Neural crest cell (in vitro differentiated cells): ENCODE data around the gene CMIP. TPM values are rescaled to one million over a fixed set of nuclear protein-coding genes. Genes with fewer than 3 reads are reported as not detected.

Experiments used
- DNase-seq: peaks from one replicate; pipeline ENCODE4 v3.0.0; 2021; ENCODE audit warnings: low read depth, mixed read lengths, low spot score
- H3K27ac Mint-ChIP-seq: one replicate; pipeline ENCODE4 v1.8.0; 2021; ENCODE audit warnings: mild to moderate bottlenecking, mixed read lengths; ENCODE audit not compliant: unreplicated experiment
- H3K27me3 Mint-ChIP-seq: 2 replicates; pipeline ENCODE4 v1.8.0; 2021; ENCODE audit warnings: low read depth, mild to moderate bottlenecking, mixed read lengths
- H3K36me3 Mint-ChIP-seq: 2 replicates; pipeline ENCODE4 v1.8.0; 2021; ENCODE audit warnings: low read depth, mild to moderate bottlenecking, mixed read lengths
- H3K4me1 Mint-ChIP-seq: 2 replicates; pipeline ENCODE4 v1.8.0; 2021; ENCODE audit warnings: mixed read lengths
- H3K4me3 Mint-ChIP-seq: one replicate; pipeline ENCODE4 v1.8.0; 2021; ENCODE audit warnings: mild to moderate bottlenecking, mixed read lengths
- H3K9me3 Mint-ChIP-seq: 2 replicates; pipeline ENCODE4 v1.8.0; 2021; ENCODE audit warnings: mixed read lengths
- total RNA-seq: library from RNA; stranded (reverse); gene quantifications from 2 replicates; pipeline ENCODE4 v1.2.1, GENCODE V29; 2021
- TF ChIP-seq, protein P1 (sequence below): fragments of 200-600 bp; sonication (generic); conservative IDR thresholded peaks from 2 replicates; pipeline ENCODE4 v1.5.0; 2021; ENCODE audit warnings: antibody characterized with exemption, mild to moderate bottlenecking

Gene CMIP
- total RNA-seq, 1 donor from 2014 or later: 41.2 TPM

- Mint-ChIP-seq H3K4me1 (peaks cover 11% of the 10 kb centered on the region), H3K9me3 (no peaks in the 10 kb centered on the region), H3K27ac (no peak overlapping the region), H3K27me3 (peaks cover 23% of the 10 kb centered on the region), H3K4me3 (no peak overlapping the region), H3K36me3 (no peaks in the 10 kb centered on the region)
- TF ChIP-seq, protein P1, sequence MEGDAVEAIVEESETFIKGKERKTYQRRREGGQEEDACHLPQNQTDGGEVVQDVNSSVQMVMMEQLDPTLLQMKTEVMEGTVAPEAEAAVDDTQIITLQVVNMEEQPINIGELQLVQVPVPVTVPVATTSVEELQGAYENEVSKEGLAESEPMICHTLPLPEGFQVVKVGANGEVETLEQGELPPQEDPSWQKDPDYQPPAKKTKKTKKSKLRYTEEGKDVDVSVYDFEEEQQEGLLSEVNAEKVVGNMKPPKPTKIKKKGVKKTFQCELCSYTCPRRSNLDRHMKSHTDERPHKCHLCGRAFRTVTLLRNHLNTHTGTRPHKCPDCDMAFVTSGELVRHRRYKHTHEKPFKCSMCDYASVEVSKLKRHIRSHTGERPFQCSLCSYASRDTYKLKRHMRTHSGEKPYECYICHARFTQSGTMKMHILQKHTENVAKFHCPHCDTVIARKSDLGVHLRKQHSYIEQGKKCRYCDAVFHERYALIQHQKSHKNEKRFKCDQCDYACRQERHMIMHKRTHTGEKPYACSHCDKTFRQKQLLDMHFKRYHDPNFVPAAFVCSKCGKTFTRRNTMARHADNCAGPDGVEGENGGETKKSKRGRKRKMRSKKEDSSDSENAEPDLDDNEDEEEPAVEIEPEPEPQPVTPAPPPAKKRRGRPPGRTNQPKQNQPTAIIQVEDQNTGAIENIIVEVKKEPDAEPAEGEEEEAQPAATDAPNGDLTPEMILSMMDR: no peak
- DNase-seq: no peak
Measured at GRCh38 chr16:81435103-81435502, 9.5 kb upstream of the CMIP start.

- Mint-ChIP-seq H3K9me3 (no peaks in the 10 kb centered on the region), H3K27me3 (peaks cover 25% of the 10 kb centered on the region), H3K4me3 (no peak overlapping the region), H3K27ac (no peak overlapping the region), H3K36me3 (no peaks in the 10 kb centered on the region), H3K4me1 (peaks cover 11% of the 10 kb centered on the region)
- no peak for DNase-seq
- TF ChIP-seq, protein P1: no peak
Measured at GRCh38 chr16:81435567-81435966, 9.0 kb upstream of the CMIP start.

GRCh38 chr16:81436386-81436785 is 8.2 kb upstream of the CMIP start:
- Mint-ChIP-seq H3K27ac (no peak overlapping the region), H3K4me1 (peaks cover 8% of the 10 kb centered on the region), H3K4me3 (no peak overlapping the region), H3K27me3 (peaks cover 31% of the 10 kb centered on the region), H3K36me3 (no peaks in the 10 kb centered on the region), H3K9me3 (no peaks in the 10 kb centered on the region)
- no peak for DNase-seq
- TF ChIP-seq, protein P1: no peak

DNA sequence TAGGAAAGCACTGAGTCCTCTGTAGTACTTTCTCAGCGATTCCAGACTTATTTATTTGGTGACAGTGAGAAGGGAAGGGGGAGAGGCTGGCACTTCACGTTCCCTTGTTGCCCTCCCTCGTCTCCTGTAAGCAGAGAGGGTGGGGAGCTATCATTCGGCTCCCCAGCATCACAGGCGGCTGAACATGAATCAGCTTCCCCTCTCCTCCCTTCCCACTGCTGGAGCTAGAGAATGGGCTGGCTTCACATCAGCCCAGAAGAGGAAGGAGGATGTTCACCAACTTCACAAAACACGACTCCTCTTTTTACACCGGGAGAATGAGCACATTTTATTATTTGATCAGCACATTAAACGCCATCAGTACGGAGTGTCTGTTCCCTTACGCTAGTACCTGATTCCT is 6.7 kb upstream of the CMIP start:
- Mint-ChIP-seq H3K4me1 (no peaks in the 10 kb centered on the region), H3K4me3 (no peak overlapping the region), H3K27me3 (peaks cover 45% of the 10 kb centered on the region), H3K9me3 (no peaks in the 10 kb centered on the region), H3K36me3 (no peaks in the 10 kb centered on the region), H3K27ac (no peak overlapping the region)
- TF ChIP-seq, protein P1: no peak
- DNase-seq: no peak

DNA sequence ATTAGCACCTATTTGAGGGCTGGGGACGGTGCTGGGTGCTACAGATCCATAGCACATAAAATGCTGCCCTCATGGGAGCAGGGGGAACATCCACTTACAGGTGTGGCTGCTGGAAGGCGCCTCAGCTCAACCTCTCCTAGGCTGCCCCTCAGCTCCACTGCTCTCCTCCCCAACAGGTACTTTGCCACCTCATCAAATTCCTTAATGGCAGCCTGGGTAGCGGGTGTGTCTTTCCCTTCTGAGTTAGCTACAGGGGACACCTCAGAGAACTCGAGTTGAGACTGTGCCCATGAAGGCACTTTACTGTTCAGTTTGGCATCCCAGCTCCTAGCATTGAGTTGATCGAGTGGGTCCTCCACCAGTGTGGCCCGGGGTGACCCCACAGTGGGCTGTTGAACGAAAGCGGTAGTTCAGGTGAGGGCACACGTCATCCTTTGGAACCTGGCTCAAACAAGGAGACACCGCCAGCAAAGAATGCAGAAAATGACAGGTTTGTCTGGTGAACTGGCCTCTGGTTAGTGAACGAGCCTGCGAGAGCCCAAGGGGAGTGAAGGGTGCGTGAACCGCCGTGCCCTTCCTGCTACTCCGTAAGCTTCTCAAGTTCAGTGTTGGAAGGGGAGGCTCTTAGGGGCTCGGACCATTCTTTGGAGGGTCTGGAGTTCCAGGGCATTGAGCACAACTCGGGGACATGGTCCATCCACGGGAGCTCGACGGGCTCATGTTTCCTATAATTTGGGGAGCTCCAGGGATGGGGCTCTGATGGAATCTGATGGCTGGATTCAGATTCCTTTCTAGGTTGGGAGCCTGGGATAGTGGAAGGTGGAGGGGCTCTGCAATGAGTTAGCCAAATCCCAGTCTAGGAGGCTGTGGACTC is 3.5 kb upstream of the CMIP start:
- no peak for DNase-seq
- peaks cover 9% of the 10 kb centered on the region for H3K4me1 Mint-ChIP-seq
- no peaks in the 10 kb centered on the region for H3K9me3 Mint-ChIP-seq
- TF ChIP-seq, protein P1: no peak
- peaks cover 56% of the 10 kb centered on the region for H3K27me3 Mint-ChIP-seq
- H3K36me3 Mint-ChIP-seq: no peaks in the 10 kb centered on the region
- peak overlapping the region; percentile 31 for H3K4me3 Mint-ChIP-seq
- no peak overlapping the region for H3K27ac Mint-ChIP-seq
